Fibroblast of skin of scalp (primary cell): ENCODE results near the gene INTS4.
A peak's percentile ranks its signal among the peaks of the same experiment; 100 is the strongest.
"Not testable (repeated sequence)": the region's sequence is repeated elsewhere in the genome, so short reads cannot be mapped to it uniquely, and the experiment has no call there.

Experiments used
- DNase-seq: peaks from one replicate; pipeline ENCODE4 v3.0.0-alpha.2; 2013

Gene INTS4

GRCh38 chr11:78022397-78023396 is 28.2 kb upstream of the INTS4 start, which contains the start of gene KCTD14:
KCTD14 (minus strand) TSS chr11:78023276; CDS start chr11:78023249, 27 bp downstream.
- DNase-seq: peak; percentile 8

GRCh38 chr11:78021611-78022010 is 27.1 kb upstream of the INTS4 start:
- no peak for DNase-seq

- no peak for DNase-seq
Observed at GRCh38 chr11:78020246-78020645, 25.8 kb upstream of the INTS4 start.

GRCh38 chr11:78019808-78020207 is 25.3 kb upstream of the INTS4 start:
- DNase-seq: no peak

- DNase-seq: no peak
Observed at GRCh38 chr11:78015878-78016277, 21.4 kb upstream of the INTS4 start.

- DNase-seq: not testable (repeated sequence)
Observed at GRCh38 chr11:78014937-78015520, 20.6 kb upstream of the INTS4 start.

GRCh38 chr11:78011301-78011700 is 16.8 kb upstream of the INTS4 start:
- DNase-seq: no peak

GRCh38 chr11:78010755-78011154 is 16.3 kb upstream of the INTS4 start:
- DNase-seq: no peak

- no peak for DNase-seq
Observed at GRCh38 chr11:78010304-78010703, 15.8 kb upstream of the INTS4 start.

- no peak for DNase-seq
Observed at GRCh38 chr11:78009062-78009461, 14.6 kb upstream of the INTS4 start.

GRCh38 chr11:78000193-78000592 is 5.7 kb upstream of the INTS4 start:
- peak; percentile 66 for DNase-seq

- no peak for DNase-seq
Observed at GRCh38 chr11:77999446-78000030, 5.1 kb upstream of the INTS4 start.

- DNase-seq: no peak
Observed at GRCh38 chr11:77993902-77994301, 566 bp downstream of the INTS4 start.

- DNase-seq: no peak
Observed at GRCh38 chr11:77990981-77991380, 3.5 kb downstream of the INTS4 start.

GRCh38 chr11:77986456-77986855 is 8.0 kb downstream of the INTS4 start:
- DNase-seq: not testable (repeated sequence)

- no peak for DNase-seq
Observed at GRCh38 chr11:77981346-77981947, 13.0 kb downstream of the INTS4 start.

GRCh38 chr11:77968337-77968736 is 26.1 kb downstream of the INTS4 start:
- DNase-seq: no peak

- DNase-seq: no peak
Observed at GRCh38 chr11:77967753-77968152, 26.7 kb downstream of the INTS4 start.

GRCh38 chr11:77967121-77967520 is 27.3 kb downstream of the INTS4 start:
- DNase-seq: no peak

- no peak for DNase-seq
Observed at GRCh38 chr11:77966338-77966737, 28.1 kb downstream of the INTS4 start.

GRCh38 chr11:77959434-77959833 is 35.0 kb downstream of the INTS4 start:
- no peak for DNase-seq

- DNase-seq: not testable (repeated sequence)
Observed at GRCh38 chr11:77958583-77959177, 35.8 kb downstream of the INTS4 start.

- DNase-seq: peak; percentile 10
Observed at GRCh38 chr11:77943296-77943695, 51.2 kb downstream of the INTS4 start.
